IMR-90 (cell line): ENCODE measurements around the gene OTOA. TPM values are rescaled to one million over a fixed set of nuclear protein-coding genes. Genes with fewer than 3 reads are reported as not detected.

Source experiments
- ATAC-seq: fragments of 200-7000 bp; cut with Tn5 transposase; 2 replicates; pipeline ENCODE4 v1.9.1; 2020; ENCODE audit warnings: low read depth, mild to moderate bottlenecking, moderate library complexity
- BruUV-seq: library from RNA; stranded (reverse); fragments of 400-500 nt; replicated peaks from 2 replicates; lab custom pipeline; 2021; lab: Mats Ljungman, UMichigan
- CTCF ChIA-PET: fragments of 300-600 bp; formaldehyde crosslinking; extraction: SDS; loops from one replicate; lab custom pipeline; 2021; ENCODE audit warnings: antibody characterized with exemption; lab: Yijun Ruan, JAX
- POLR2A ChIA-PET: fragments of 300-600 bp; sonication (Branson Sonifier 250); formaldehyde crosslinking; loops from one replicate; lab custom pipeline; 2022; ENCODE audit warnings: antibody characterized with exemption; ENCODE audit not compliant: unreplicated experiment; lab: Charles Lee
- DNase-seq: peaks from one replicate; pipeline ENCODE4 v3.0.0; 2013
- H2AFZ ChIP-seq: replicated peaks from 2 replicates; pipeline ENCODE3; 2013; ENCODE audit warnings: low read length, mild to moderate bottlenecking; ENCODE audit not compliant: poor library complexity
- H2AK5ac ChIP-seq: 2 replicates; pipeline ENCODE4 v1.6.1; 2013; ENCODE audit warnings: low read depth, low read length, inconsistent platforms
- H2AK9ac ChIP-seq: replicated peaks from 2 replicates; pipeline ENCODE3; 2013; ENCODE audit warnings: mild to moderate bottlenecking, low read depth, low read length, moderate library complexity; ENCODE audit not compliant: poor library complexity
- H2BK120ac ChIP-seq: 2 replicates; pipeline ENCODE4 v1.6.1; 2013; ENCODE audit warnings: low read depth, low read length, inconsistent platforms
- H2BK15ac ChIP-seq: 3 replicates; pipeline ENCODE4 v1.6.1; 2013; ENCODE audit warnings: low read depth, low read length, inconsistent platforms
- H2BK20ac ChIP-seq: 2 replicates; pipeline ENCODE4 v1.6.1; 2013; ENCODE audit warnings: low read depth, mild to moderate bottlenecking, inconsistent platforms, low read length, moderate library complexity
- H2BK5ac ChIP-seq: 2 replicates; pipeline ENCODE4 v1.6.1; 2013; ENCODE audit warnings: mild to moderate bottlenecking, low read depth, low read length, inconsistent platforms; ENCODE audit not compliant: poor library complexity, severe bottlenecking
- H3K14ac ChIP-seq: replicated peaks from 2 replicates; pipeline ENCODE4 v1.6.1; 2013; ENCODE audit warnings: low read depth, low read length, inconsistent platforms
- H3K18ac ChIP-seq: 2 replicates; pipeline ENCODE4 v1.6.1; 2013; ENCODE audit warnings: low read depth, low read length, control low read depth
- H3K23ac ChIP-seq: 2 replicates; pipeline ENCODE4 v1.6.1; 2013; ENCODE audit warnings: low read depth, low read length, inconsistent platforms
- H3K27ac ChIP-seq: 2 replicates; pipeline ENCODE4 v1.5.1; 2013; ENCODE audit warnings: mild to moderate bottlenecking, control low read depth, low read length; ENCODE audit not compliant: insufficient read depth
- H3K27me3 ChIP-seq: 2 replicates; pipeline ENCODE4 v1.6.1; 2013; ENCODE audit warnings: low read length; ENCODE audit not compliant: control insufficient read depth, insufficient read depth
- H3K36me3 ChIP-seq: 2 replicates; pipeline ENCODE4 v1.6.1; 2013; ENCODE audit warnings: low read length, mixed read lengths; ENCODE audit not compliant: control insufficient read depth, insufficient read depth
- H3K4ac ChIP-seq: 2 replicates; pipeline ENCODE4 v1.6.1; 2013; ENCODE audit warnings: low read depth, low read length, inconsistent platforms
- H3K4me1 ChIP-seq: 2 replicates; pipeline ENCODE4 v1.6.1; 2013; ENCODE audit warnings: low read length, mixed read lengths; ENCODE audit not compliant: control insufficient read depth, insufficient read depth
- H3K4me2 ChIP-seq: 2 replicates; pipeline ENCODE4 v1.6.1; 2013; ENCODE audit warnings: low read depth, mild to moderate bottlenecking, control low read depth, low read length, moderate library complexity
- H3K4me3 ChIP-seq: 2 replicates; pipeline ENCODE4 v1.5.1; 2013; ENCODE audit warnings: low read depth, mild to moderate bottlenecking, control low read depth, low read length, moderate library complexity; ENCODE audit not compliant: insufficient read depth
- H3K56ac ChIP-seq: 2 replicates; pipeline ENCODE4 v1.6.1; 2013; ENCODE audit warnings: low read length, inconsistent platforms; ENCODE audit not compliant: insufficient read depth; ENCODE audit errors: extremely low read depth
- H3K79me1 ChIP-seq, 2 experiments: 2 replicates each; pipeline ENCODE4 v1.6.1; 2013; ENCODE audit warnings: low read length in 2 of 2, inconsistent platforms in 1 of 2, low read depth in 1 of 2
- H3K9ac ChIP-seq: 2 replicates; pipeline ENCODE4 v1.6.1; 2013; ENCODE audit warnings: low read depth, low read length, control low read depth
- H3K9me1 ChIP-seq: 2 replicates; pipeline ENCODE4 v1.6.1; 2013; ENCODE audit warnings: low read length, inconsistent platforms; ENCODE audit not compliant: insufficient read depth
- H3K9me3 ChIP-seq: 2 replicates; pipeline ENCODE4 v1.6.1; 2013; ENCODE audit warnings: low read length; ENCODE audit not compliant: control insufficient read depth, insufficient read depth
- H4K20me1 ChIP-seq: 2 replicates; pipeline ENCODE4 v1.6.1; 2013; ENCODE audit warnings: low read length, inconsistent platforms; ENCODE audit not compliant: insufficient read depth
- H4K5ac ChIP-seq: 2 replicates; pipeline ENCODE4 v1.6.1; 2013; ENCODE audit warnings: mild to moderate bottlenecking, low read depth, low read length, control low read depth
- H4K8ac ChIP-seq, 2 experiments: 2 replicates each; pipeline ENCODE4 v1.6.1; 2013; ENCODE audit warnings: low read depth in 2 of 2, low read length in 2 of 2, control low read depth in 1 of 2, inconsistent platforms in 1 of 2
- H4K91ac ChIP-seq: 2 replicates; pipeline ENCODE4 v1.6.1; 2013; ENCODE audit warnings: low read depth, low read length, inconsistent platforms; ENCODE audit not compliant: insufficient read depth
- BHLHE40 ChIP-seq: fragments of 150-350 bp; IDR thresholded peaks from 2 replicates; pipeline ENCODE4 v1.6.1; 2016; ENCODE audit warnings: mild to moderate bottlenecking, low read depth, low read length
- FOS ChIP-seq: fragments of 150-350 bp; IDR thresholded peaks from 2 replicates; pipeline ENCODE4 v1.6.1; 2016; ENCODE audit warnings: low read depth, low read length
- MAFK ChIP-seq: IDR thresholded peaks from 2 replicates; pipeline ENCODE4 v1.6.1; 2012; ENCODE audit warnings: low read depth, low read length, improper control_type of control experiment
- POLR2A ChIP-seq: IDR thresholded peaks from 2 replicates; pipeline ENCODE4 v1.6.1; 2012; ENCODE audit warnings: mild to moderate bottlenecking, low read depth, low read length
- RCOR1 ChIP-seq: IDR thresholded peaks from 2 replicates; pipeline ENCODE4 v1.6.1; 2012; ENCODE audit warnings: mild to moderate bottlenecking, low read length, improper control_type of control experiment; ENCODE audit not compliant: insufficient replicate concordance
- RFX5 ChIP-seq: IDR thresholded peaks from 2 replicates; pipeline ENCODE4 v1.8.0; 2012; ENCODE audit warnings: low read depth, mild to moderate bottlenecking, low read length, moderate library complexity
- WGBS, 2 experiments: methylation state at CpG; one replicate each; pipeline versions ENCODE4 v1.1.5 to v1.1.7; 2013; ENCODE audit warnings: missing lambda C conversion rate in 2 of 2; ENCODE audit not compliant: insufficient read length in 1 of 2; ENCODE audit errors: extremely low coverage in 2 of 2; 5-methylcytosine and 5-hydroxymethylcytosine counted together
- dilution Hi-C: fragments of 300-500 bp; cut with HindIII; formaldehyde crosslinking; loops from one replicate; pipeline ENCODE4 v1.14.3; 2018; ENCODE audit warnings: low sequenced_read_pairs; ENCODE audit not compliant: unreplicated experiment
- in situ Hi-C: fragments of 300-500 bp; cut with MboI; formaldehyde crosslinking; loops from 3 replicates; pipeline ENCODE4 v1.14.3; 2019; ENCODE audit warnings: low sequenced_read_pairs, inconsistent platforms, mixed read lengths
- intact Hi-C: fragments of 100-400 bp; cut with micrococcal nuclease; formaldehyde crosslinking; loops from 2 replicates; pipeline ENCODE4 v1.10.0; 2022
- polyA plus RNA-seq, 3 experiments: library from polyadenylated mRNA; depleted of rRNA; stranded (reverse); fragments of >200 nt; gene quantifications; 2 replicates each; pipeline ENCODE4 v1.2.3, GENCODE V29; 2012; ENCODE audit warnings: low replicate concordance in 1 of 3
- total RNA-seq: library from RNA; depleted of rRNA; stranded (reverse); fragments of >200 nt; gene quantifications from 2 replicates; pipeline ENCODE4 v1.2.3, GENCODE V29; 2012
- TF ChIP-seq, protein P1 (sequence below): fragments of 150-350 bp; IDR thresholded peaks from 2 replicates; pipeline ENCODE4 v1.6.1; 2017; ENCODE audit warnings: mild to moderate bottlenecking, antibody characterized with exemption, low read length, low read depth

The OTOA gene
- total and polyA plus RNA-seq, 2 of the 4 experiments (the other 2 are of a cell fraction), result 0.02 TPM; not detected in 1

DNA sequence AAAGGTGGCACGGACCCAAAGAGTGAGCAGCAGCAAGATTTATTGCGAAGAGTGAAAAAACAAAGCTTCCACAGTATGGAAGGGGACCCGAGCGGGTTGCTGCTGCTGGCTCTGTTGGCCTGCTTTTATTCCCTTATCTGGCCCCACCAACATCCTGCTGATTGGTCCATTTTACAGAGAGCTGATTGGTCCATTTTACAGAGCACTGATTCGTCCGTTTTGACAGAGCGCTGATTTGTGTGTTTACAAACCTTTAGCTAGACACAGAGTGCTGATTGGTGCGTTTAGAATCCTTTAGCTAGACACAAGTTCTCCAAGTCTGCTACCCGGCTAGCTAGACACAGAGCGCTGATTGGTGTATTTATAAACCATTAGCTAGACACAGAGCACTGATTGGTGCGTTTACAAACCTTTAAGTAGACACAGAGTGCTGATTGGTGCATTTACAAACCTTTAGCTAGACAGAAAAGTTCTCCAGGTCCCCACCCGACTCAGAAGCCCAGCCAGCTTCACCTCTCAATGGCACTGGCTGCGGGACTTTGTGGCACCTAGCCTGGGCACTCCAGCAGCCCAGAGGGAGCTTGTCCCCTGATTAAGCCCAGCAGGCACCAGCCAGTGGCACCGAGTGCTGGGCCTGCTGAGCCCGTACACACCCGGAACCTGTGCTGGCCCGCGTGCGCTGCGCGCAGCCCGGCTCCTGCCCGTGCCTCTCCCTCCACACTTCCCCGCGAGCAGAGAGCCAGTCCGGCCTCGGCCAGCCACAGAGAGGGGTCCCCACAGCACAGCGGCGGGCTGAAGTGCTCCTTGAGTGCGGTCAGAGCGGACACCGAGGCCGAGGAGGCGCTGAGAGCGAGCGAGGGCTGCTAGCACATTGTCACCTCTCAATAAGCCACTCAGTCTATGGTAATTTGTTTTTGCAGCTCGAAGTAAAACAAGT is 26.5 kb upstream of the OTOA start (continued):
- TF ChIP-seq, protein P1, sequence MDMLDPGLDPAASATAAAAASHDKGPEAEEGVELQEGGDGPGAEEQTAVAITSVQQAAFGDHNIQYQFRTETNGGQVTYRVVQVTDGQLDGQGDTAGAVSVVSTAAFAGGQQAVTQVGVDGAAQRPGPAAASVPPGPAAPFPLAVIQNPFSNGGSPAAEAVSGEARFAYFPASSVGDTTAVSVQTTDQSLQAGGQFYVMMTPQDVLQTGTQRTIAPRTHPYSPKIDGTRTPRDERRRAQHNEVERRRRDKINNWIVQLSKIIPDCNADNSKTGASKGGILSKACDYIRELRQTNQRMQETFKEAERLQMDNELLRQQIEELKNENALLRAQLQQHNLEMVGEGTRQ, result no peak

DNA sequence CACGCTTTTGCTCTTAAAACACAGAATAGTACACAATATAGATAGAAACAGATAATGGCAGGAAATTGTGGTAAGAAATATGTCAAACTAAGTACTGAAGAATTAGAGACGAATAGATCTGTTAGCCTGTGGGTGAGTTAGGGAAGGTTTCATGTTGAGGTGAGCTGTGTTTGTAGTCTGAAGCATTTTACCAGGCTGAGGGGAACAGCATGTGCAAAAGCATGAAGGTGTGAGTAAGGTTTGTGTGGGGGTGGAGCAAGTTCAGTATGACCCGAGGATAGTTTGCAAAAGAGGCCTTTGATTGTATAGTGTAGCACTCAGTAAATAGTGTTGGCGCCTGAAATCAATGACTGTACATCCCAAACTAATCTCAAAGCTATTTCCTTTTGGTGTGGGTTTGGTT is 25.2 kb upstream of the OTOA start:
- peak overlapping the region; percentile 28; the same call in 1 of the 2 replicates for H3K4me2 ChIP-seq
- POLR2A ChIA-PET, result no interaction called here

More for the DNA sequence above, 25.2 kb upstream of the OTOA start:
- Histone ChIP-seq H3K4ac (no peak overlapping the region; the same call in 1 of the 2 replicates), H2BK15ac (no peak overlapping the region), H3K27me3 (no peaks in the 10 kb centered on the region), H2AK5ac (no peak overlapping the region), H3K79me1 (peaks cover 10 to 28% of the 10 kb centered on the region in 2 experiments), H4K8ac (no peak overlapping the region), H3K9me1 (no peaks in the 10 kb centered on the region), H4K91ac (no peak overlapping the region), H3K18ac (no peak overlapping the region), H3K4me1 (peaks cover 9% of the 10 kb centered on the region), H2BK20ac (no peak overlapping the region), H3K27ac (no peak overlapping the region), H3K14ac (no peak overlapping the region), H2AK9ac (no peak overlapping the region), H3K36me3 (peaks cover 7% of the 10 kb centered on the region), H3K4me3 (no peak overlapping the region), H2BK5ac (peak overlapping the region; percentile 28), H3K23ac (no peak overlapping the region), H4K20me1 (peaks cover 4% of the 10 kb centered on the region; the same call in 1 of the 2 replicates), H3K56ac (no peak overlapping the region), H4K5ac (no peak overlapping the region), H2BK120ac (no peak overlapping the region), H3K9me3 (no peaks in the 10 kb centered on the region), H3K9ac (no peak overlapping the region), H2AFZ (no peak overlapping the region)
- WGBS, 2 experiments, result 29% methylated on average over 1 of the region's 4 CpGs; no CpG with 5 or more reads in 1 of the 2 experiments
- intact Hi-C loops (no loop called here), dilution Hi-C loops (no loop called here), in situ Hi-C loops (no loop called here)
- ATAC-seq, result peak; percentile 70
- CTCF ChIA-PET, result no interaction called here
- no TSS peak for BruUV-seq
- peak; percentile 66 for DNase-seq
- TF ChIP-seq FOS (peak; percentile 30), RCOR1 (no peak), BHLHE40 (peak; percentile 41; the same call in 1 of the 2 replicates), MAFK (no peak), POLR2A (no peak), RFX5 (no peak)
